Smooth muscle cell (in vitro differentiated cells): ENCODE measurements around the gene FTH1. TPM values are rescaled to one million over a fixed set of nuclear protein-coding genes. Genes with fewer than 3 reads are reported as not detected.

Experiments used
- DNase-seq: peaks from one replicate; lab custom pipeline; 2025; ENCODE audit not compliant: unreplicated experiment; lab: John Stamatoyannopoulos, UW
- H2AFZ ChIP-seq: fragments of 200-600 bp; sonication (generic); 2 replicates; pipeline ENCODE4 v1.6.0; 2016; ENCODE audit warnings: antibody characterized with exemption, low read depth, mild to moderate bottlenecking
- H3F3A ChIP-seq: fragments of 200-600 bp; sonication (generic); 2 replicates; pipeline ENCODE4 v1.6.0; 2017; ENCODE audit warnings: antibody characterized with exemption, low read depth
- H3K27ac ChIP-seq: fragments of 200-600 bp; sonication (generic); 2 replicates; pipeline ENCODE4 v1.5.1; 2016; ENCODE audit warnings: low read depth, mild to moderate bottlenecking
- H3K27me3 ChIP-seq: fragments of 200-600 bp; sonication (generic); 2 replicates; pipeline ENCODE4 v1.6.1; 2016; ENCODE audit warnings: low read depth, mild to moderate bottlenecking
- H3K36me3 ChIP-seq: fragments of 200-600 bp; sonication (generic); 2 replicates; pipeline ENCODE4 v1.5.1; 2016; ENCODE audit warnings: low read depth
- H3K4me1 ChIP-seq: fragments of 200-600 bp; sonication (generic); 2 replicates; pipeline ENCODE4 v1.5.1; 2016; ENCODE audit warnings: low read depth
- H3K4me2 ChIP-seq: fragments of 200-600 bp; sonication (generic); 2 replicates; pipeline ENCODE4 v1.6.0; 2016; ENCODE audit warnings: mild to moderate bottlenecking
- H3K4me3 ChIP-seq: fragments of 200-600 bp; sonication (generic); 2 replicates; pipeline ENCODE4 v1.5.1; 2016; ENCODE audit warnings: mild to moderate bottlenecking
- H3K79me2 ChIP-seq: fragments of 200-600 bp; sonication (generic); 2 replicates; pipeline ENCODE4 v1.6.0; 2016; ENCODE audit warnings: low read depth, mild to moderate bottlenecking
- H3K9ac ChIP-seq: fragments of 200-600 bp; sonication (generic); 2 replicates; pipeline ENCODE4 v1.6.0; 2016; ENCODE audit warnings: low read depth
- H3K9me3 ChIP-seq: fragments of 200-600 bp; sonication (generic); replicated peaks from 2 replicates; pipeline ENCODE4 v1.5.1; 2016; ENCODE audit warnings: low read depth
- H4K20me1 ChIP-seq: fragments of 200-600 bp; sonication (generic); 2 replicates; pipeline ENCODE4 v1.6.0; 2016; ENCODE audit warnings: low read depth
- CTCF ChIP-seq: fragments of 200-600 bp; sonication (generic); IDR thresholded peaks from 2 replicates; pipeline ENCODE4 v1.5.1; 2017; ENCODE audit warnings: borderline replicate concordance, mild to moderate bottlenecking, antibody characterized with exemption; ENCODE audit not compliant: insufficient read depth, poor library complexity, severe bottlenecking
- WGBS: methylation state at CpG from one replicate; pipeline ENCODE4 v1.1.7; 2016; ENCODE audit warnings: low lambda C conversion rate; 5-methylcytosine and 5-hydroxymethylcytosine counted together
- polyA plus RNA-seq: library from polyadenylated mRNA; unstranded; fragments of >200 nt; fragmentation: Nextera tagmentation; extraction: Ambion mirVana; gene quantifications from 2 replicates; pipeline ENCODE4 v1.2.1, GENCODE V29; 2016
- small RNA-seq: library from RNA; depleted of rRNA; stranded (forward); fragments of <200 nt; gene quantifications from one replicate; pipeline ENCODE3, GENCODE V24; 2014
- total RNA-seq: library from RNA; depleted of rRNA; stranded (reverse); fragments of >200 nt; gene quantifications from 2 replicates; pipeline ENCODE4 v1.2.3, GENCODE V29; 2014

Gene FTH1
- total and polyA plus RNA-seq, 2 experiments from 2014 or later = 1,173 to 6,048 TPM

- Histone ChIP-seq H2AFZ (peak within 1 kb of the TSS; percentile 62), H3K79me2 (no peaks in the 10 kb centered on the region), H3K9ac (peak within 1 kb of the TSS; percentile 47), H3K9me3 (no peaks in the 10 kb centered on the region), H3K4me3 (peak within 1 kb of the TSS; percentile 67), H3K36me3 (no peaks in the 10 kb centered on the region), H3K27me3 (no peaks in the 10 kb centered on the region), H3F3A (no peaks in the 10 kb centered on the region), H4K20me1 (peaks cover 5% of the 10 kb centered on the region), H3K27ac (no peak within 1 kb of the TSS), H3K4me2 (peak within 1 kb of the TSS; percentile 97), H3K4me1 (no peaks in the 10 kb centered on the region)
- no peak for TF ChIP-seq CTCF
- 2% methylated on average over 67 of the region's 74 CpGs for WGBS
- DNase-seq = peak; percentile 33
Observed at GRCh38 chr11:61917334-61918109, 49.9 kb downstream of the FTH1 start, which contains the start of gene RAB3IL1. TSS of gene RAB3IL1 (minus strand) at chr11:61917566. CDS start at chr11:61917367, 199 bp downstream.

- no peak overlapping the region for H2AFZ ChIP-seq
- 16% methylated on average over 26 of the region's 32 CpGs for WGBS
- TF ChIP-seq CTCF = no peak
Observed at GRCh38 chr11:61916737-61917333, 50.6 kb downstream of the FTH1 start.

GRCh38 chr11:61914471-61915171 lies 52.8 kb downstream of the FTH1 start:
- WGBS = 96% methylated on average over 7 of the region's 7 CpGs
- no peak overlapping the region for H3K4me3 ChIP-seq
- no peak overlapping the region for H3K4me2 ChIP-seq
- H3K79me2 ChIP-seq = no peaks in the 10 kb centered on the region
- peaks cover 5% of the 10 kb centered on the region for H4K20me1 ChIP-seq
- H2AFZ ChIP-seq = no peak overlapping the region
- no peak overlapping the region for H3K27ac ChIP-seq
- no peak for TF ChIP-seq CTCF
- no peak overlapping the region for H3K9ac ChIP-seq
- H3K27me3 ChIP-seq = no peaks in the 10 kb centered on the region
- no peaks in the 10 kb centered on the region for H3K36me3 ChIP-seq
- no peaks in the 10 kb centered on the region for H3F3A ChIP-seq
- no peak for DNase-seq
- H3K4me1 ChIP-seq = no peaks in the 10 kb centered on the region
- no peaks in the 10 kb centered on the region for H3K9me3 ChIP-seq

More at GRCh38 chr11:61916737-61917333, 50.6 kb downstream of the FTH1 start:
- H3K79me2 ChIP-seq = no peaks in the 10 kb centered on the region
- H3K4me3 ChIP-seq = peak overlapping the region; percentile 67
- H4K20me1 ChIP-seq = peaks cover 5% of the 10 kb centered on the region
- H3F3A ChIP-seq = no peaks in the 10 kb centered on the region
- no peak for DNase-seq
- H3K36me3 ChIP-seq = no peaks in the 10 kb centered on the region
- H3K4me1 ChIP-seq = no peaks in the 10 kb centered on the region
- no peaks in the 10 kb centered on the region for H3K27me3 ChIP-seq
- H3K9ac ChIP-seq = peak overlapping the region; percentile 47
- no peak overlapping the region for H3K27ac ChIP-seq
- H3K4me2 ChIP-seq = peak overlapping the region; percentile 97
- no peaks in the 10 kb centered on the region for H3K9me3 ChIP-seq

Small RNA genes within 50 kb of the gene (small RNA-seq; reads per million reads assigned to genes)
- gene RNU6-1243P = not detected

Other genes starting within 250 kb of the FTH1 start
- 11.1 and 12.2 TPM in 2 replicates for gene MYRF, start 215.0 kb downstream of the FTH1 start, total RNA-seq
- 13.7 and 19.0 TPM in 2 replicates for gene MYRF, start 215.0 kb downstream of the FTH1 start, polyA plus RNA-seq
- 97.2 and 118 TPM in 2 replicates for gene TMEM258, start 175.0 kb downstream of the FTH1 start, total RNA-seq
- 300 and 317 TPM in 2 replicates for gene TMEM258, start 175.0 kb downstream of the FTH1 start, polyA plus RNA-seq
- 12.1 and 15.6 TPM in 2 replicates for gene FEN1, start 174.7 kb downstream of the FTH1 start, total RNA-seq
- gene FEN1, start 174.7 kb downstream of the FTH1 start, polyA plus RNA-seq = 21.1 and 23.3 TPM in 2 replicates
- gene FADS1, start 150.6 kb downstream of the FTH1 start, total RNA-seq = 122 and 144 TPM in 2 replicates
- 176 and 266 TPM in 2 replicates for gene FADS1, start 150.6 kb downstream of the FTH1 start, polyA plus RNA-seq
- gene FADS2, start 139.3 kb downstream of the FTH1 start, total RNA-seq = 279 and 332 TPM in 2 replicates
- 285 and 495 TPM in 2 replicates for gene FADS2, start 139.3 kb downstream of the FTH1 start, polyA plus RNA-seq
- 6.7 and 8.9 TPM in 2 replicates for gene FADS3, start 76.1 kb downstream of the FTH1 start, total RNA-seq
- gene FADS3, start 76.1 kb downstream of the FTH1 start, polyA plus RNA-seq = 13.8 and 28.9 TPM in 2 replicates
- gene RAB3IL1, start 50.1 kb downstream of the FTH1 start, total RNA-seq = 4.8 and 4.9 TPM in 2 replicates
- gene RAB3IL1, start 50.1 kb downstream of the FTH1 start, polyA plus RNA-seq = 9.8 and 11.6 TPM in 2 replicates
- gene BEST1, start 17.3 kb downstream of the FTH1 start, total RNA-seq = 2.4 and 2.6 TPM in 2 replicates
- 1.6 and 2.8 TPM in 2 replicates for gene BEST1, start 17.3 kb downstream of the FTH1 start, polyA plus RNA-seq
- 16.0 and 25.7 TPM in 2 replicates for gene INCENP, start 156.4 kb upstream of the FTH1 start, total RNA-seq
- gene INCENP, start 156.4 kb upstream of the FTH1 start, polyA plus RNA-seq = 2.3 and 4.1 TPM in 2 replicates
- not detected in 2 replicates for gene SCGB1D1, start 222.6 kb upstream of the FTH1 start, total RNA-seq
- gene SCGB1D1, start 222.6 kb upstream of the FTH1 start, polyA plus RNA-seq = not detected in 2 replicates
- gene SCGB2A1, start 241.0 kb upstream of the FTH1 start, total RNA-seq = not detected in 2 replicates
- not detected in 2 replicates for gene SCGB2A1, start 241.0 kb upstream of the FTH1 start, polyA plus RNA-seq